ENCODE measurements around the gene MOCS1. TPM values are rescaled to one million over a fixed set of nuclear protein-coding genes. Genes with fewer than 3 reads are reported as not detected.

The MOCS1 gene
- polyA plus RNA-seq, 3 donors from 2014 or later, result 0.39 to 0.93 (median 0.59) TPM

GRCh38 chr6:39925931-39926290, 8.4 kb downstream of the MOCS1 start:
- H3K27me3 Mint-ChIP-seq (ENCODE audit: low read depth in 3 of 3), result peaks cover 0 to 9% (median 5%) of the 10 kb centered on the region in 3 donors
- peaks cover 0 to 4% (median 0%) of the 10 kb centered on the region in 3 donors for H3K36me3 Mint-ChIP-seq
- H3K9me3 Mint-ChIP-seq, result peaks cover 0 to 1% (median 0%) of the 10 kb centered on the region in 6 donors
- H3K4me1 Mint-ChIP-seq, result peaks cover 0 to 4% of the 10 kb centered on the region in 2 donors
- H3K4me3 Mint-ChIP-seq, result no peak overlapping the region
- no peak for DNase-seq
- H3K27ac Mint-ChIP-seq, result peak overlapping the region in 2 of 6 donors; percentile 48 to 58

GRCh38 chr6:39925191-39925930, 8.9 kb downstream of the MOCS1 start:
- Mint-ChIP-seq H3K4me1 (peaks cover 0 to 4% of the 10 kb centered on the region in 2 donors), H3K27ac (no peak overlapping the region), H3K36me3 (peaks cover 0 to 4% (median 0%) of the 10 kb centered on the region in 3 donors), H3K4me3 (no peak overlapping the region), H3K27me3 (ENCODE audit: low read depth in 3 of 3) (peaks cover 0 to 9% (median 5%) of the 10 kb centered on the region in 3 donors), H3K9me3 (peaks cover 0 to 1% (median 0%) of the 10 kb centered on the region in 6 donors)
- no peak for DNase-seq

- Mint-ChIP-seq H3K4me3 (no peak overlapping the region), H3K27ac (no peak overlapping the region), H3K4me1 (peaks cover 0 to 4% of the 10 kb centered on the region in 2 donors)
Measured at GRCh38 chr6:39924283-39924682, 10.0 kb downstream of the MOCS1 start.

GRCh38 chr6:39923861-39924260, 10.4 kb downstream of the MOCS1 start:
- Mint-ChIP-seq H3K27me3 (ENCODE audit: low read depth in 3 of 3) (peaks cover 0 to 9% (median 3%) of the 10 kb centered on the region in 3 donors), H3K36me3 (peaks cover 0 to 4% (median 0%) of the 10 kb centered on the region in 3 donors), H3K4me1 (peaks cover 0 to 4% of the 10 kb centered on the region in 2 donors), H3K4me3 (no peak overlapping the region), H3K27ac (no peak overlapping the region), H3K9me3 (peaks cover 0 to 1% (median 0%) of the 10 kb centered on the region in 6 donors)
- no peak for DNase-seq

More at GRCh38 chr6:39924283-39924682, 10.0 kb downstream of the MOCS1 start:
- H3K27me3 Mint-ChIP-seq (ENCODE audit: low read depth in 3 of 3), result peaks cover 0 to 9% (median 5%) of the 10 kb centered on the region in 3 donors
- H3K36me3 Mint-ChIP-seq, result peaks cover 0 to 4% (median 0%) of the 10 kb centered on the region in 3 donors
- DNase-seq, result no peak
- H3K9me3 Mint-ChIP-seq, result peaks cover 0 to 1% (median 0%) of the 10 kb centered on the region in 6 donors

GRCh38 chr6:39923394-39923793, 10.9 kb downstream of the MOCS1 start:
- Mint-ChIP-seq H3K27me3 (ENCODE audit: low read depth in 3 of 3) (peaks cover 0 to 9% (median 3%) of the 10 kb centered on the region in 3 donors), H3K36me3 (peaks cover 0 to 4% (median 0%) of the 10 kb centered on the region in 3 donors), H3K9me3 (peaks cover 0 to 1% (median 0%) of the 10 kb centered on the region in 6 donors), H3K27ac (no peak overlapping the region), H3K4me3 (no peak overlapping the region), H3K4me1 (peaks cover 0 to 4% of the 10 kb centered on the region in 2 donors)
- no peak for DNase-seq

GRCh38 chr6:39922821-39923220, 11.4 kb downstream of the MOCS1 start:
- no peak overlapping the region for H3K4me3 Mint-ChIP-seq
- peaks cover 0 to 4% of the 10 kb centered on the region in 2 donors for H3K4me1 Mint-ChIP-seq
- H3K27ac Mint-ChIP-seq, result no peak overlapping the region
- no peak for DNase-seq
- H3K27me3 Mint-ChIP-seq (ENCODE audit: low read depth in 3 of 3), result peaks cover 0 to 9% (median 3%) of the 10 kb centered on the region in 3 donors
- H3K36me3 Mint-ChIP-seq, result peaks cover 0 to 4% (median 0%) of the 10 kb centered on the region in 3 donors
- peaks cover 0 to 1% (median 0%) of the 10 kb centered on the region in 6 donors for H3K9me3 Mint-ChIP-seq

GRCh38 chr6:39920157-39920556, 14.1 kb downstream of the MOCS1 start:
- Mint-ChIP-seq H3K4me3 (no peak overlapping the region), H3K4me1 (no peaks in the 10 kb centered on the region), H3K27me3 (ENCODE audit: low read depth in 3 of 3) (no peaks in the 10 kb centered on the region), H3K36me3 (peaks cover 0 to 4% (median 0%) of the 10 kb centered on the region in 3 donors), H3K27ac (no peak overlapping the region), H3K9me3 (peaks cover 0 to 1% (median 0%) of the 10 kb centered on the region in 6 donors)
- DNase-seq, result no peak

- H3K9me3 Mint-ChIP-seq, result no peaks in the 10 kb centered on the region
- H3K4me3 Mint-ChIP-seq, result no peak overlapping the region
- DNase-seq, result no peak
- no peaks in the 10 kb centered on the region for H3K36me3 Mint-ChIP-seq
- no peak overlapping the region for H3K27ac Mint-ChIP-seq
- no peaks in the 10 kb centered on the region for H3K27me3 Mint-ChIP-seq (ENCODE audit: low read depth in 3 of 3)
- no peaks in the 10 kb centered on the region for H3K4me1 Mint-ChIP-seq
Measured at GRCh38 chr6:39918831-39919230, 15.4 kb downstream of the MOCS1 start.

- DNase-seq, result no peak
- Mint-ChIP-seq H3K27me3 (ENCODE audit: low read depth in 3 of 3) (no peaks in the 10 kb centered on the region), H3K4me3 (no peak overlapping the region), H3K4me1 (no peaks in the 10 kb centered on the region), H3K36me3 (no peaks in the 10 kb centered on the region), H3K9me3 (no peaks in the 10 kb centered on the region), H3K27ac (no peak overlapping the region)
Measured at GRCh38 chr6:39917981-39918380, 16.3 kb downstream of the MOCS1 start.

GRCh38 chr6:39917329-39917728, 16.9 kb downstream of the MOCS1 start:
- Mint-ChIP-seq H3K4me3 (no peak overlapping the region), H3K36me3 (no peaks in the 10 kb centered on the region), H3K4me1 (no peaks in the 10 kb centered on the region), H3K9me3 (no peaks in the 10 kb centered on the region), H3K27ac (no peak overlapping the region), H3K27me3 (ENCODE audit: low read depth in 3 of 3) (no peaks in the 10 kb centered on the region)
- DNase-seq, result no peak

GRCh38 chr6:39915866-39916265, 18.4 kb downstream of the MOCS1 start:
- Mint-ChIP-seq H3K27ac (no peak overlapping the region), H3K27me3 (ENCODE audit: low read depth in 3 of 3) (no peaks in the 10 kb centered on the region), H3K4me3 (no peak overlapping the region), H3K4me1 (no peaks in the 10 kb centered on the region), H3K36me3 (peaks cover 0 to 5% (median 0%) of the 10 kb centered on the region in 3 donors), H3K9me3 (no peaks in the 10 kb centered on the region)
- DNase-seq, result no peak

GRCh38 chr6:39914239-39914638, 20.0 kb downstream of the MOCS1 start:
- Mint-ChIP-seq H3K27ac (no peak overlapping the region), H3K27me3 (ENCODE audit: low read depth in 3 of 3) (no peaks in the 10 kb centered on the region), H3K4me3 (no peak overlapping the region), H3K36me3 (peaks cover 0 to 5% (median 0%) of the 10 kb centered on the region in 3 donors), H3K4me1 (no peaks in the 10 kb centered on the region), H3K9me3 (no peaks in the 10 kb centered on the region)
- DNase-seq, result no peak

- DNase-seq, result no peak
- no peak overlapping the region for H3K27ac Mint-ChIP-seq
Measured at GRCh38 chr6:39913391-39913916, 20.8 kb downstream of the MOCS1 start.

GRCh38 chr6:39912446-39912845, 21.8 kb downstream of the MOCS1 start:
- Mint-ChIP-seq H3K4me3 (no peak overlapping the region), H3K4me1 (no peaks in the 10 kb centered on the region)

More at GRCh38 chr6:39913391-39913916, 20.8 kb downstream of the MOCS1 start:
- H3K9me3 Mint-ChIP-seq, result no peaks in the 10 kb centered on the region
- H3K27me3 Mint-ChIP-seq (ENCODE audit: low read depth in 3 of 3), result no peaks in the 10 kb centered on the region
- H3K4me3 Mint-ChIP-seq, result no peak overlapping the region
- no peaks in the 10 kb centered on the region for H3K4me1 Mint-ChIP-seq
- peaks cover 0 to 5% (median 0%) of the 10 kb centered on the region in 3 donors for H3K36me3 Mint-ChIP-seq

More at GRCh38 chr6:39912446-39912845, 21.8 kb downstream of the MOCS1 start:
- DNase-seq, result no peak
- no peaks in the 10 kb centered on the region for H3K27me3 Mint-ChIP-seq (ENCODE audit: low read depth in 3 of 3)
- H3K9me3 Mint-ChIP-seq, result no peaks in the 10 kb centered on the region
- H3K27ac Mint-ChIP-seq, result peak overlapping the region in 1 of 6 donors; percentile 62
- H3K36me3 Mint-ChIP-seq, result peaks cover 0 to 5% (median 0%) of the 10 kb centered on the region in 3 donors
